Measurements from ENCODE around the gene FAM98C. TPM values are rescaled to one million over a fixed set of nuclear protein-coding genes. Genes with fewer than 3 reads are reported as not detected.

Gene FAM98C
- polyA plus RNA-seq, 1 donor (not counting 4 experiments of a cell fraction or from before 2014, with no cell fraction given): 5.8 TPM

DNA sequence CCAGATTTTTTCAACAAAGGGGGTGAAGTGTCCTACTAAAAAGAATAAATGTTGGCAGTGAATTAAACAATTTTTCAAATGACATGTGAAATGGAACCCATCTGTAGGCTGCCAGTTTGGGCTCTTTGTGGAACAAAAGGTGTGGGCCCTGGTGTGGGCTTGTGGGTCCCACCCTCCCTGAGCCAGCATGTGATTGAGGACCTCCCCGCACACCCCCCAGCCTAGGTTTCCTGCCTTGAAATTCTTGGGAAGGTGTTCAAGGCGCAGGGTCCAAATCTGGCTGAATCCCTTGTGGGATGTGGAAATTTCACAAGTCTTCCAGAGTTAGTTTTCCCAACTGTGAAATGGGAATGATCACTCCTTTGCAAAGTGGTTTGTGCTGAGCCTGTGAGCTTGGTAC is 19.1 kb upstream of the FAM98C start:
- TF ChIP-seq EZH2 (IDR thresholded peaks at IDR 0.05; ENCODE audit: low read length): no peak
- TF ChIP-seq, protein P1, sequence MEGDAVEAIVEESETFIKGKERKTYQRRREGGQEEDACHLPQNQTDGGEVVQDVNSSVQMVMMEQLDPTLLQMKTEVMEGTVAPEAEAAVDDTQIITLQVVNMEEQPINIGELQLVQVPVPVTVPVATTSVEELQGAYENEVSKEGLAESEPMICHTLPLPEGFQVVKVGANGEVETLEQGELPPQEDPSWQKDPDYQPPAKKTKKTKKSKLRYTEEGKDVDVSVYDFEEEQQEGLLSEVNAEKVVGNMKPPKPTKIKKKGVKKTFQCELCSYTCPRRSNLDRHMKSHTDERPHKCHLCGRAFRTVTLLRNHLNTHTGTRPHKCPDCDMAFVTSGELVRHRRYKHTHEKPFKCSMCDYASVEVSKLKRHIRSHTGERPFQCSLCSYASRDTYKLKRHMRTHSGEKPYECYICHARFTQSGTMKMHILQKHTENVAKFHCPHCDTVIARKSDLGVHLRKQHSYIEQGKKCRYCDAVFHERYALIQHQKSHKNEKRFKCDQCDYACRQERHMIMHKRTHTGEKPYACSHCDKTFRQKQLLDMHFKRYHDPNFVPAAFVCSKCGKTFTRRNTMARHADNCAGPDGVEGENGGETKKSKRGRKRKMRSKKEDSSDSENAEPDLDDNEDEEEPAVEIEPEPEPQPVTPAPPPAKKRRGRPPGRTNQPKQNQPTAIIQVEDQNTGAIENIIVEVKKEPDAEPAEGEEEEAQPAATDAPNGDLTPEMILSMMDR (optimal IDR thresholded peaks at IDR 0.05 in 1 of 3, IDR thresholded peaks at IDR 0.05 in 1 of 3, conservative IDR thresholded peaks at IDR 0.05 in 1 of 3; ENCODE audit: extremely low read depth in 1 of 3, insufficient read depth in 2 of 3, low read length in 3 of 3): no peak
- Histone ChIP-seq H3K4me2 (ENCODE audit: control insufficient read depth, extremely low read depth, insufficient read depth, low read depth, low read length) (no peak overlapping the region), H3K79me2 (ENCODE audit: control insufficient read depth, insufficient read depth, low read length) (peaks cover 7% of the 10 kb centered on the region), H3K4me3 (ENCODE audit: control insufficient read depth in 2 of 3, extremely low read depth in 1 of 3, insufficient read depth in 2 of 3, low read depth in 1 of 3, low read length in 3 of 3) (no peak overlapping the region), H3K27ac (ENCODE audit: control insufficient read depth, insufficient read depth, low read length) (no peak overlapping the region), H4K20me1 (ENCODE audit: control insufficient read depth, extremely low read depth, insufficient read depth, low read length) (peaks cover 14% of the 10 kb centered on the region), H3K4me1 (ENCODE audit: control insufficient read depth, extremely low read depth, insufficient read depth, low read length) (peaks cover 16% of the 10 kb centered on the region), H3K9me3 (ENCODE audit: control insufficient read depth, low read depth, low read length) (no peaks in the 10 kb centered on the region), H3K27me3 (ENCODE audit: control insufficient read depth, extremely low read depth, insufficient read depth, low read length) (no peaks in the 10 kb centered on the region), H3K9me1 (ENCODE audit: control insufficient read depth, extremely low read depth, insufficient read depth, low read length) (peaks cover 3% of the 10 kb centered on the region), H3K36me3 (ENCODE audit: control insufficient read depth in 2 of 2, extremely low read depth in 1 of 2, insufficient read depth in 2 of 2, low read length in 2 of 2) (peaks cover 24 to 46% of the 10 kb centered on the region in 2 experiments), H2AFZ (ENCODE audit: control insufficient read depth, low read length) (no peak overlapping the region), H3K9ac (ENCODE audit: control insufficient read depth, extremely low read depth, insufficient read depth, low read length) (no peak overlapping the region)
- DNase-seq (ENCODE audit: low read depth, low spot score) (no peak), FAIRE-seq (no peak)
- dilution Hi-C loops (cut with MboI; ENCODE audit: extremely low pct_ligation_motif_present, low sequenced_read_pairs): no loop called here

DNA sequence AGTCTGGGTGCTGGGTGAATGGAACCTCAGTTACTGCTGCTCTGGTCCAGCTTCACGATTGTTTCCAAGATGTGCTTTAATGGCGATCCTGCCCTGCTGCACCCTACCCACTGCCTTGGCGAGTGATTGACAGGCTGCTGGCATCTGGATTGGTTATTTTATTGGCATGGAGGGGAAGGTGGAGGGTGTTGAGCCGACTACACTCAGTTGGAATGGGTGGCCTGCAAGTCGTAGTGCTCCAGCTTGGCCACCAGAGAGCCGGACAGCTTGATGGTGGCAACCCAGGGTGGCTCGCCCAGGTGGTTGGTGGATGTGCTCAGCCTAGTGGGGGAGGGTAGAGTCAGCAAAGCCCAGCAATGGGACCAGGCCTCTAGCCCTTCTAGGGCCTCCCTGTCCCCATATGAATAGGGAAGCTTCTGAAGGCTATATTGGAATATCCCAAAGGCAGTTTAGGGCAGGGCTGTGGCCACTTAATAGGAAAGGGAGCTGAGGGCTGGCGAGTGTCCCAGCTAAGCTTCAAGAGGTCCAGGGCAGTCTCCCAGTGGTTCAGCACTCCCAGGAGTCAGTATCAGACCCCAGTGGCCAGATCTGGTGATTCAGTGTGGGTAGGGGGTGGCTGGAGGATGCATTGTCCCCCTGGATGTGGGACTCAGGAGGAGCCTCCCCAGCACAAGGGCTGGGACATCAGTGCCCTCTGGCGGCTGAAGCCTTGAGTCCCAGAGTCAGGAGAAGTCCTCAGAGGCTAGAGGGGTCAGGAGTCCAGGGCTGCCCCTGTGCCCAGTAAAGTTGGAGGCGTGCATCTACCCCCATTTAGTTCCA is 18.5 kb upstream of the FAM98C start:
- Histone ChIP-seq H3K27ac (ENCODE audit: control insufficient read depth, insufficient read depth, low read length) (no peak overlapping the region), H3K9ac (ENCODE audit: control insufficient read depth, extremely low read depth, insufficient read depth, low read length) (no peak overlapping the region), H4K20me1 (ENCODE audit: control insufficient read depth, extremely low read depth, insufficient read depth, low read length) (peaks cover 14% of the 10 kb centered on the region), H3K9me1 (ENCODE audit: control insufficient read depth, extremely low read depth, insufficient read depth, low read length) (peaks cover 3% of the 10 kb centered on the region), H3K9me3 (ENCODE audit: control insufficient read depth, low read depth, low read length) (no peaks in the 10 kb centered on the region), H3K36me3 (ENCODE audit: control insufficient read depth in 2 of 2, extremely low read depth in 1 of 2, insufficient read depth in 2 of 2, low read length in 2 of 2) (peaks cover 18 to 40% of the 10 kb centered on the region in 2 experiments), H3K79me2 (ENCODE audit: control insufficient read depth, insufficient read depth, low read length) (peaks cover 5% of the 10 kb centered on the region), H3K4me2 (ENCODE audit: control insufficient read depth, extremely low read depth, insufficient read depth, low read depth, low read length) (no peak overlapping the region), H3K27me3 (ENCODE audit: control insufficient read depth, extremely low read depth, insufficient read depth, low read length) (no peaks in the 10 kb centered on the region), H3K4me1 (ENCODE audit: control insufficient read depth, extremely low read depth, insufficient read depth, low read length) (peaks cover 21% of the 10 kb centered on the region), H2AFZ (ENCODE audit: control insufficient read depth, low read length) (no peak overlapping the region), H3K4me3 (ENCODE audit: control insufficient read depth in 2 of 3, extremely low read depth in 1 of 3, insufficient read depth in 2 of 3, low read depth in 1 of 3, low read length in 3 of 3) (no peak overlapping the region)
- no peak for DNase-seq (ENCODE audit: low read depth, low spot score)
- no peak for TF ChIP-seq EZH2 (IDR thresholded peaks at IDR 0.05; ENCODE audit: low read length)
- TF ChIP-seq, protein P1 (optimal IDR thresholded peaks at IDR 0.05 in 1 of 3, IDR thresholded peaks at IDR 0.05 in 1 of 3, conservative IDR thresholded peaks at IDR 0.05 in 1 of 3; ENCODE audit: extremely low read depth in 1 of 3, insufficient read depth in 2 of 3, low read length in 3 of 3): peak; percentile 32 to 56 (median 54)
- dilution Hi-C loops (cut with MboI; ENCODE audit: extremely low pct_ligation_motif_present, low sequenced_read_pairs): no loop called here
- no peak for FAIRE-seq

Measured in keratinocyte (primary cell).